GM12878 (cell line): Measurements from ENCODE around the gene TOX2. TPM values are rescaled to one million over a fixed set of nuclear protein-coding genes. Genes with fewer than 3 reads are reported as not detected.

Source experiments
- ATF7 ChIP-seq: fragments of 450-650 bp; IDR thresholded peaks from 2 replicates; pipeline ENCODE4 v1.6.1; 2016; ENCODE audit warnings: low read depth, mild to moderate bottlenecking
- BCL11A ChIP-seq: IDR thresholded peaks from 2 replicates; pipeline ENCODE4 v1.6.1; 2011; ENCODE audit warnings: low read depth, low read length
- BCL3 ChIP-seq: IDR thresholded peaks from 2 replicates; pipeline ENCODE4 v1.6.1; 2011; ENCODE audit warnings: borderline replicate concordance, low read depth, mild to moderate bottlenecking, moderate library complexity, low read length; ENCODE audit not compliant: insufficient read depth, poor library complexity, severe bottlenecking
- BMI1 ChIP-seq: fragments of 450-650 bp; IDR thresholded peaks from 2 replicates; pipeline ENCODE4 v1.6.1; 2016; ENCODE audit warnings: mild to moderate bottlenecking, moderate library complexity, borderline replicate concordance
- CBFB ChIP-seq: IDR thresholded peaks from 2 replicates; pipeline ENCODE4 v1.6.1; 2016; ENCODE audit warnings: antibody characterized with exemption, low read depth
- CBX5 ChIP-seq: sonication (generic); IDR thresholded peaks from 2 replicates; pipeline ENCODE4 v1.6.1; 2016; ENCODE audit warnings: low read depth, moderate library complexity, mild to moderate bottlenecking, inconsistent platforms
- EZH2 ChIP-seq: IDR thresholded peaks from 2 replicates; pipeline ENCODE4 v1.6.1; 2012; ENCODE audit warnings: low read depth, mild to moderate bottlenecking, control low read depth, inconsistent platforms, low read length, borderline replicate concordance; ENCODE audit not compliant: control insufficient read depth
- JUNB ChIP-seq: IDR thresholded peaks from 2 replicates; pipeline ENCODE4 v1.6.1; 2016; ENCODE audit warnings: antibody characterized with exemption, mild to moderate bottlenecking
- LARP7 ChIP-seq: fragments of 450-650 bp; IDR thresholded peaks from 2 replicates; pipeline ENCODE4 v1.6.1; 2017; ENCODE audit warnings: mild to moderate bottlenecking
- MYB ChIP-seq: fragments of 150-350 bp; IDR thresholded peaks from 2 replicates; pipeline ENCODE4 v1.6.1; 2014; ENCODE audit warnings: mild to moderate bottlenecking, low read depth, low read length, borderline replicate concordance
- NBN ChIP-seq: fragments of 450-650 bp; IDR thresholded peaks from 2 replicates; pipeline ENCODE4 v1.6.1; 2016
- NFIC ChIP-seq: IDR thresholded peaks from 2 replicates; pipeline ENCODE4 v1.6.1; 2012; ENCODE audit warnings: low read depth, mild to moderate bottlenecking, inconsistent platforms, low read length, moderate library complexity
- NRF1 ChIP-seq: conservative IDR thresholded peaks from 2 replicates; pipeline ENCODE4 v1.6.1; 2011; ENCODE audit warnings: mild to moderate bottlenecking, low read depth, low read length, improper control_type of control experiment
- RAD51 ChIP-seq: fragments of 450-650 bp; IDR thresholded peaks from 2 replicates; pipeline ENCODE4 v1.6.1; 2016; ENCODE audit warnings: moderate library complexity, mild to moderate bottlenecking, inconsistent platforms
- ZBTB4 ChIP-seq: fragments of 450-650 bp; formaldehyde crosslinking; IDR thresholded peaks from 2 replicates; pipeline ENCODE4 v1.4.0; 2022; ENCODE audit warnings: mild to moderate bottlenecking, moderate library complexity
- ZNF207 ChIP-seq: fragments of 450-650 bp; IDR thresholded peaks from 2 replicates; pipeline ENCODE4 v1.6.1; 2014; ENCODE audit warnings: antibody characterized with exemption, mild to moderate bottlenecking, borderline replicate concordance
- ZSCAN29 ChIP-seq: fragments of 450-650 bp; IDR thresholded peaks from 2 replicates; pipeline ENCODE4 v1.6.1; 2017; ENCODE audit warnings: mild to moderate bottlenecking, moderate library complexity
- polyA plus RNA-seq, 11 experiments: library from polyadenylated mRNA; depleted of rRNA in 4 of 11; unstranded in 6 of 11; stranded (reverse) in 5 of 11; fragments of >200 nt; fragmentation: Nextera tagmentation in 4 of 11; fragmentation: Illumina TruSeq in 1 of 11; extraction: Ambion mirVana in 4 of 11; extraction: Trizol in 1 of 11; gene quantifications; 1 replicate in 1 of 11; 2 replicates in 10 of 11; pipeline versions ENCODE4 v1.2.1 to v1.2.3, GENCODE V29; 2011 to 2016; ENCODE audit warnings: inconsistent platforms in 2 of 11, missing spikeins in 2 of 11, low read depth in 1 of 11
- total RNA-seq, 4 experiments: library from RNA; depleted of rRNA in 3 of 4; stranded (reverse); fragments of >200 nt in 3 of 4; fragmentation: Illumina TruSeq in 1 of 4; extraction: Trizol in 1 of 4; gene quantifications; 2 replicates each; pipeline versions ENCODE4 v1.2.1 to v1.2.3, GENCODE V29; 2013 to 2021

TOX2 gene
- total and polyA plus RNA-seq, 10 of the 15 experiments (the other 5 are each of a cell fraction or from before 2014, with no cell fraction given), result 2.6 to 40.5 (median 7.9) TPM

DNA sequence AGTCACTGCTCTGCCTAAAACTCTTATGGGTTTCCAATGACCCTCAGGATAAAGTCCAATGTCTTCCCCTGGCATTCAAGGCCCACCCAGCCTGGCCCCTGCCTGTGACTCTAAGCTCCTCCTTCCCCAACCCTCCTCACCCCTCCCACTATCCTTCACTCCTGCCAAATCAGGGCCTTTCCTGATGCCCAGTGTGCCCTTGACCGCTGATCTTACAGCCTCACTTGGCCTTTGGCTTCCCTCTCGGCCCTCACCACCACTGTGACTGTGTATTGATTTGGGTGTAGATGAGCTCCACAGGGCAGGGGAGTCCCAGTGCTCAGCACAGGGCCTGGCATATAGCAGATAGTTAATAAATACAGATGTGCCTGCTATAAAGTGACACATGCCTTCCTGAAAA lies 115.7 kb downstream of the TOX2 start (continued):
- TF ChIP-seq ZBTB4 (no peak), JUNB (no peak), NBN (no peak), NFIC (no peak), ZNF207 (no peak), MYB (no peak), EZH2 (no peak), ATF7 (no peak), NRF1 (no peak), ZSCAN29 (no peak), RAD51 (no peak), BCL3 (no peak), CBX5 (no peak), BCL11A (no peak), BMI1 (no peak), CBFB (no peak), LARP7 (no peak)
